GM12892 (cell line): ENCODE data around the gene CSH2.
"Not testable (repeated sequence)": the region's sequence is repeated elsewhere in the genome, so short reads cannot be mapped to it uniquely, and the experiment has no call there.

Source experiments
- POLR2A ChIP-seq: IDR thresholded peaks from 2 replicates; pipeline ENCODE4 v1.6.1; 2011; ENCODE audit warnings: low read depth, low read length, control low read depth
- POLR2AphosphoS5 ChIP-seq: IDR thresholded peaks from 2 replicates; pipeline ENCODE4 v1.6.1; 2011; ENCODE audit warnings: low read depth, low read length, control low read depth

GRCh38 chr17:63918789-63919305 is 45.4 kb upstream of the CSH2 start, which contains the start of gene GH1:
- not testable (repeated sequence) for TF ChIP-seq POLR2AphosphoS5, POLR2A
